GM12878 (cell line): ENCODE data around the gene KIRREL3. TPM values are rescaled to one million over a fixed set of nuclear protein-coding genes. Genes with fewer than 3 reads are reported as not detected.

ENCODE experiments used
- ATAC-seq: fragments of 200-7000 bp; cut with Tn5 transposase; 3 replicates; pipeline ENCODE4 v1.9.1; 2020; ENCODE audit warnings: mild to moderate bottlenecking, moderate library complexity
- BruUV-seq: library from RNA; stranded (reverse); fragments of 400-500 nt; replicated peaks from 2 replicates; lab custom pipeline; 2021; lab: Mats Ljungman, UMichigan
- CTCF ChIA-PET: fragments of 300-600 bp; sonication (Branson Sonifier 250); formaldehyde crosslinking; extraction: SDS; loops from one replicate; lab custom pipeline; 2021; ENCODE audit warnings: inconsistent platforms; lab: Yijun Ruan, JAX
- POLR2A ChIA-PET: fragments of 350-600 bp; formaldehyde crosslinking; extraction: SDS; loops from one replicate; lab custom pipeline; 2021; ENCODE audit warnings: inconsistent platforms; lab: Charles Lee
- RAD21 ChIA-PET: fragments of 300-600 bp; sonication (Branson Sonifier 250); formaldehyde crosslinking; loops from one replicate; lab custom pipeline; 2023; ENCODE audit warnings: antibody characterized with exemption; ENCODE audit not compliant: unreplicated experiment; lab: Charles Lee
- SMC1A ChIA-PET: fragments of 300-600 bp; sonication (Branson Sonifier 250); formaldehyde crosslinking; loops from one replicate; lab custom pipeline; 2023; ENCODE audit not compliant: unreplicated experiment, uncharacterized antibody; lab: Charles Lee
- DNase-seq: peaks from one replicate; pipeline ENCODE4 v3.0.0-alpha.2; 2011; ENCODE audit warnings: low read depth, low spot score
- FAIRE-seq: peaks from 3 replicates; lab custom pipeline; 2011; peaks lifted over from hg19 to GRCh38; lab: Jason Lieb, UNC
- H2AFZ ChIP-seq: 2 replicates; pipeline ENCODE4 v1.6.0; 2011; ENCODE audit warnings: low read depth, low read length, control low read depth; ENCODE audit not compliant: control insufficient read depth
- H3K27ac ChIP-seq: 2 replicates; pipeline ENCODE4 v1.5.1; 2011; ENCODE audit warnings: control low read depth; ENCODE audit not compliant: control insufficient read depth, insufficient read depth
- H3K27me3 ChIP-seq, 2 experiments: replicated peaks in 1 of 2; 2 replicates each; pipeline versions ENCODE4 v1.6.0 to v1.6.1; 2011; ENCODE audit warnings: low read length in 1 of 2; ENCODE audit not compliant: control insufficient read depth in 2 of 2, insufficient read depth in 2 of 2
- H3K36me3 ChIP-seq, 2 experiments: 2 replicates each; pipeline ENCODE4 v1.5.1; 2011; ENCODE audit warnings: low read length in 1 of 2; ENCODE audit not compliant: control insufficient read depth in 2 of 2, insufficient read depth in 2 of 2
- H3K4me1 ChIP-seq: 2 replicates; pipeline ENCODE4 v1.6.1; 2011; ENCODE audit warnings: mild to moderate bottlenecking, low read length, moderate library complexity, mixed read lengths; ENCODE audit not compliant: control insufficient read depth, insufficient read depth
- H3K4me2 ChIP-seq: 2 replicates; pipeline ENCODE4 v1.6.0; 2011; ENCODE audit warnings: control low read depth; ENCODE audit not compliant: control insufficient read depth, insufficient read depth
- H3K4me3 ChIP-seq: fragments of 200-600 bp; sonication (generic); 2 replicates; pipeline ENCODE4 v1.5.1; 2016
- H3K79me2 ChIP-seq: 2 replicates; pipeline ENCODE4 v1.6.0; 2011; ENCODE audit warnings: low read length; ENCODE audit not compliant: control insufficient read depth, insufficient read depth
- H3K9ac ChIP-seq: 2 replicates; pipeline ENCODE4 v1.8.0; 2011; ENCODE audit warnings: low read length, control low read depth, mixed read lengths; ENCODE audit not compliant: control insufficient read depth, insufficient read depth
- H3K9me3 ChIP-seq: replicated peaks from 3 replicates; pipeline ENCODE4 v1.5.1; 2011; ENCODE audit warnings: mild to moderate bottlenecking, low read length; ENCODE audit not compliant: control insufficient read depth, insufficient read depth
- H4K20me1 ChIP-seq: 2 replicates; pipeline ENCODE4 v1.6.0; 2011; ENCODE audit not compliant: control insufficient read depth, insufficient read depth
- EGR1 ChIP-seq, 2 experiments: IDR thresholded peaks; 1 replicate in 1 of 2; 2 replicates in 1 of 2; pipeline ENCODE4 v1.6.1; 2011 to 2012; ENCODE audit warnings: low read depth in 2 of 2, low read length in 2 of 2, borderline replicate concordance in 1 of 2, mild to moderate bottlenecking in 1 of 2, moderate library complexity in 1 of 2
- ESRRA ChIP-seq: IDR thresholded peaks from 2 replicates; pipeline ENCODE4 v1.6.1; 2012; ENCODE audit warnings: mild to moderate bottlenecking, low read length, improper control_type of control experiment
- FOS ChIP-seq: IDR thresholded peaks from 3 replicates; pipeline ENCODE4 v1.6.1; 2011; ENCODE audit warnings: borderline replicate concordance; ENCODE audit not compliant: insufficient read length; ENCODE audit errors: extremely low read depth
- GABPA ChIP-seq: IDR thresholded peaks from 2 replicates; pipeline ENCODE4 v1.6.1; 2014; ENCODE audit warnings: antibody characterized with exemption, low read depth, mild to moderate bottlenecking, inconsistent platforms
- GATAD2B ChIP-seq: fragments of 450-650 bp; conservative IDR thresholded peaks from 2 replicates; pipeline ENCODE4 v1.6.1; 2017; ENCODE audit warnings: low read depth, mild to moderate bottlenecking, moderate library complexity
- IKZF1 ChIP-seq: fragments of 450-650 bp; conservative IDR thresholded peaks from 2 replicates; pipeline ENCODE4 v1.6.1; 2017; ENCODE audit warnings: antibody characterized with exemption, mild to moderate bottlenecking
- LARP7 ChIP-seq: fragments of 450-650 bp; IDR thresholded peaks from 2 replicates; pipeline ENCODE4 v1.6.1; 2017; ENCODE audit warnings: mild to moderate bottlenecking
- MYB ChIP-seq: fragments of 150-350 bp; IDR thresholded peaks from 2 replicates; pipeline ENCODE4 v1.6.1; 2014; ENCODE audit warnings: mild to moderate bottlenecking, low read depth, low read length, borderline replicate concordance
- NR2C2 ChIP-seq: IDR thresholded peaks from 2 replicates; pipeline ENCODE4 v1.6.1; 2011; ENCODE audit warnings: borderline replicate concordance, low read depth; ENCODE audit not compliant: control insufficient read depth, insufficient read length
- PAX8 ChIP-seq: fragments of 450-650 bp; IDR thresholded peaks from 2 replicates; pipeline ENCODE4 v1.6.1; 2017; ENCODE audit warnings: mild to moderate bottlenecking, moderate library complexity
- RB1 ChIP-seq: fragments of 450-650 bp; formaldehyde crosslinking; IDR thresholded peaks from 2 replicates; pipeline ENCODE4 v1.6.1; 2017; ENCODE audit warnings: mild to moderate bottlenecking, borderline replicate concordance
- YY1 ChIP-seq: IDR thresholded peaks from 2 replicates; pipeline ENCODE4 v1.6.1; 2011; ENCODE audit warnings: low read depth, mild to moderate bottlenecking, low read length
- ZNF24 ChIP-seq: fragments of 450-650 bp; IDR thresholded peaks from 2 replicates; pipeline ENCODE4 v1.6.1; 2017; ENCODE audit warnings: antibody characterized with exemption, mild to moderate bottlenecking
- WGBS: methylation state at CpG from one replicate; pipeline ENCODE4 v1.1.6; 2016; ENCODE audit warnings: low lambda C conversion rate; ENCODE audit not compliant: insufficient replicate concordance, insufficient coverage; ENCODE audit errors: missing lambda C conversion rate; 5-methylcytosine and 5-hydroxymethylcytosine counted together
- in situ Hi-C: fragments of 300-500 bp; cut with MboI; formaldehyde crosslinking; loops from 9 replicates; pipeline ENCODE4 v1.14.3; 2018; ENCODE audit warnings: mixed read lengths
- intact Hi-C: fragments of 100-400 bp; cut with micrococcal nuclease; formaldehyde crosslinking; loops from one replicate; pipeline ENCODE4 v1.14.2; 2022; ENCODE audit not compliant: unreplicated experiment
- polyA plus RNA-seq, 11 experiments: library from polyadenylated mRNA; depleted of rRNA in 4 of 11; unstranded in 6 of 11; stranded (reverse) in 5 of 11; fragments of >200 nt; fragmentation: Nextera tagmentation in 4 of 11; fragmentation: Illumina TruSeq in 1 of 11; extraction: Ambion mirVana in 4 of 11; extraction: Trizol in 1 of 11; gene quantifications; 1 replicate in 1 of 11; 2 replicates in 10 of 11; pipeline versions ENCODE4 v1.2.1 to v1.2.3, GENCODE V29; 2011 to 2016; ENCODE audit warnings: inconsistent platforms in 2 of 11, missing spikeins in 2 of 11, low read depth in 1 of 11
- total RNA-seq, 4 experiments: library from RNA; depleted of rRNA in 3 of 4; stranded (reverse); fragments of >200 nt in 3 of 4; fragmentation: Illumina TruSeq in 1 of 4; extraction: Trizol in 1 of 4; gene quantifications; 2 replicates each; pipeline versions ENCODE4 v1.2.1 to v1.2.3, GENCODE V29; 2013 to 2021
- TF ChIP-seq, protein P1 (sequence below): fragments of 450-650 bp; IDR thresholded peaks from 2 replicates; pipeline ENCODE4 v1.6.1; 2018; ENCODE audit warnings: borderline replicate concordance, mild to moderate bottlenecking; ENCODE audit not compliant: partially characterized antibody
- TF ChIP-seq, protein P2 (sequence below): fragments of 450-650 bp; IDR thresholded peaks from 2 replicates; pipeline ENCODE4 v1.6.1; 2016; ENCODE audit warnings: mild to moderate bottlenecking
- TF ChIP-seq, protein P3 (sequence below): fragments of 450-650 bp; IDR thresholded peaks from 2 replicates; pipeline ENCODE4 v1.6.1; 2017; ENCODE audit warnings: low read depth, mild to moderate bottlenecking, moderate library complexity

KIRREL3 gene
- total and polyA plus RNA-seq, 10 of the 15 experiments (the other 5 are each of a cell fraction or from before 2014, with no cell fraction given): under 0.01 TPM; not detected in 9

DNA sequence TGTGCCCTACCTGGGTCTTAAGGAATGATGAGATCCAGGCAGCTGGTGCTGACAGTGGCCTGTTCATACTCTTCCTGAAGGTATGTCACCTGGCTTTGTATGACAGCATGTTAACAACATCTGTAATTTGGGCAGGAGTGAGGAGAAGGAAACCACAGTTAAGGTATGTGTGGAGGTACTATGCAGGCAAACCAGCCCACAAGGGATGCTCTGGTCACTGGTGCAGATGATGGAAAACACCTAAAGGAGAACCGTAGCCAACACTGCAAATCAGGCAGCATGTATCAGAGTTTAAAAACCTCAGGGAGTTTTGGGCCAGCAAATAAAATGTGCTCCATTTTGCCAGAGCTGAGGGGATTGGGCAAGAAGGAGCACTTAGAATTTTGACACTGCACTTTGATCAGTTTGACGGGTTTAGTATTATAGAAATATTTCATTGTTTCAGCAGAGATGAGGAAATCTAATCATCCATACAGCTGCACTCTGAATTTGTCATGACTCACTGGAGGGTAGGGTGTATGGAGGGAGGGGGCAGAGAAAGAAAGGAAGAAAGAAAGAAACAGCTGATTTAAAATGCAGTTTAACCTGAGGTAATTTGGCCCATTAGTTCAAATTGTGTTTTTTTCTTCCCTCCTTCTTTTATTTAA is 260.9 kb downstream of the KIRREL3 start (continued):
- TF ChIP-seq, protein P1, sequence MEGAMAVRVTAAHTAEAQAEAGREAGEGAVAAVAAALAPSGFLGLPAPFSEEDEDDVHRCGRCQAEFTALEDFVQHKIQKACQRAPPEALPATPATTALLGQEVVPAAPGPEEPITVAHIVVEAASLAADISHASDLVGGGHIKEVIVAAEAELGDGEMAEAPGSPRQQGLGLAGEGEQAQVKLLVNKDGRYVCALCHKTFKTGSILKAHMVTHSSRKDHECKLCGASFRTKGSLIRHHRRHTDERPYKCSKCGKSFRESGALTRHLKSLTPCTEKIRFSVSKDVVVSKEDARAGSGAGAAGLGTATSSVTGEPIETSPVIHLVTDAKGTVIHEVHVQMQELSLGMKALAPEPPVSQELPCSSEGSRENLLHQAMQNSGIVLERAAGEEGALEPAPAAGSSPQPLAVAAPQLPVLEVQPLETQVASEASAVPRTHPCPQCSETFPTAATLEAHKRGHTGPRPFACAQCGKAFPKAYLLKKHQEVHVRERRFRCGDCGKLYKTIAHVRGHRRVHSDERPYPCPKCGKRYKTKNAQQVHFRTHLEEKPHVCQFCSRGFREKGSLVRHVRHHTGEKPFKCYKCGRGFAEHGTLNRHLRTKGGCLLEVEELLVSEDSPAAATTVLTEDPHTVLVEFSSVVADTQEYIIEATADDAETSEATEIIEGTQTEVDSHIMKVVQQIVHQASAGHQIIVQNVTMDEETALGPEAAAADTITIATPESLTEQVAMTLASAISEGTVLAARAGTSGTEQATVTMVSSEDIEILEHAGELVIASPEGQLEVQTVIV: no peak
- TF ChIP-seq ZNF24 (no peak), PAX8 (no peak), RB1 (no peak), FOS (no peak), GABPA (no peak)

DNA sequence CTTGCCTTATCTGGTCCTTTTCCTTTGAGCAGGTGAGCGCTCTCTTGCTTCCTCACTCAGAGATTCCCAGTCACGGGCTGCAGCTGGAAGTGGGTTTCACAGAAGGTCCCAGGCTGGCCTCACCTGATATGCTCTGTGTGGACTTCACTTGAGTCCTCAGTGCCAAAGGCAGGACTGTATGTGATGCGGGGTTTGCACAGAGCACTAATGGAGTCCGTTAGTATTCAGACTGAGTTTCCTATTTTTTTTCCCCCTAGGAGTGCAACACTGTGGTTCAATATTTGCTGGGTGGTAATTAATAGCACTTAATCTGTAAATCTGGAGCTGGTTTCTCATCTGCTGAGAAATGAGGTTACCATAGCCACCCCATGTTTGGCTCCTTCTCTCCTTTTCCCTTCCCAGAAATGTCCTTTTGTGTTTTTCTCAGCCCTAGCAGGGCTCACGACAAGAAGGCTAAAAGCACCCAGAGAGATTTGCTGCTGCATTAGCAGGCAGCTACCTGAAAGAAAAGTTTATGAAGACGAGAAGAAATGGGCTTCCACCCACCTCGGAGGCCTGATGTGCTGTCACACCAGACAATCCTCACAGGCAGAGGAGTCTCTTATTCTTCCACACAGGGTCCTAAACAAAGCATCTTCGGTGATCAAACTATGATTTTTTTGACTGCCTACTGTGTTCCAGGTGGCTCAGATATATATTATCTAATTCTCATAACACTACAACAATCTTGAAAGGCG is 262.1 kb downstream of the KIRREL3 start:
- ChIA-PET SMC1A (no interaction called here), CTCF (no interaction called here), POLR2A (no interaction called here), RAD21 (no interaction called here)
- Histone ChIP-seq H3K4me1 (peaks cover 33% of the 10 kb centered on the region), H3K36me3 (no peaks in the 10 kb centered on the region), H3K27me3 (no peaks in the 10 kb centered on the region; a peak in 2 of 4 replicates), H3K4me2 (no peak overlapping the region), H3K79me2 (no peaks in the 10 kb centered on the region), H2AFZ (no peak overlapping the region), H3K27ac (no peak overlapping the region), H3K9ac (no peak overlapping the region), H3K4me3 (no peak overlapping the region), H3K9me3 (no peaks in the 10 kb centered on the region), H4K20me1 (no peaks in the 10 kb centered on the region)
- no peak for FAIRE-seq
- DNase-seq: no peak
- no peak for ATAC-seq
- in situ Hi-C loops (no loop called here), intact Hi-C loops (loop anchor here (2.0 kb wide), 1 partner anchor 74 kb away; no protein-coding TSS in a partner anchor)
- WGBS: 30% methylated on average over 9 of the region's 9 CpGs
- BruUV-seq: no TSS peak
- TF ChIP-seq FOS (no peak), GATAD2B (no peak), NR2C2 (no peak), LARP7 (no peak), ESRRA (no peak), IKZF1 (no peak), MYB (no peak), EGR1 (IDR thresholded peaks at IDR 0.05; ENCODE audit: borderline replicate concordance in 1 of 2, low read depth in 2 of 2, low read length in 2 of 2) (no peak), RB1 (no peak), YY1 (no peak)
- TF ChIP-seq, protein P2, sequence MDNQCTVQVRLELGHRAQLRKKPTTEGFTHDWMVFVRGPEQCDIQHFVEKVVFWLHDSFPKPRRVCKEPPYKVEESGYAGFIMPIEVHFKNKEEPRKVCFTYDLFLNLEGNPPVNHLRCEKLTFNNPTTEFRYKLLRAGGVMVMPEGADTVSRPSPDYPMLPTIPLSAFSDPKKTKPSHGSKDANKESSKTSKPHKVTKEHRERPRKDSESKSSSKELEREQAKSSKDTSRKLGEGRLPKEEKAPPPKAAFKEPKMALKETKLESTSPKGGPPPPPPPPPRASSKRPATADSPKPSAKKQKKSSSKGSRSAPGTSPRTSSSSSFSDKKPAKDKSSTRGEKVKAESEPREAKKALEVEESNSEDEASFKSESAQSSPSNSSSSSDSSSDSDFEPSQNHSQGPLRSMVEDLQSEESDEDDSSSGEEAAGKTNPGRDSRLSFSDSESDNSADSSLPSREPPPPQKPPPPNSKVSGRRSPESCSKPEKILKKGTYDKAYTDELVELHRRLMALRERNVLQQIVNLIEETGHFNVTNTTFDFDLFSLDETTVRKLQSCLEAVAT: no peak
- TF ChIP-seq, protein P3, sequence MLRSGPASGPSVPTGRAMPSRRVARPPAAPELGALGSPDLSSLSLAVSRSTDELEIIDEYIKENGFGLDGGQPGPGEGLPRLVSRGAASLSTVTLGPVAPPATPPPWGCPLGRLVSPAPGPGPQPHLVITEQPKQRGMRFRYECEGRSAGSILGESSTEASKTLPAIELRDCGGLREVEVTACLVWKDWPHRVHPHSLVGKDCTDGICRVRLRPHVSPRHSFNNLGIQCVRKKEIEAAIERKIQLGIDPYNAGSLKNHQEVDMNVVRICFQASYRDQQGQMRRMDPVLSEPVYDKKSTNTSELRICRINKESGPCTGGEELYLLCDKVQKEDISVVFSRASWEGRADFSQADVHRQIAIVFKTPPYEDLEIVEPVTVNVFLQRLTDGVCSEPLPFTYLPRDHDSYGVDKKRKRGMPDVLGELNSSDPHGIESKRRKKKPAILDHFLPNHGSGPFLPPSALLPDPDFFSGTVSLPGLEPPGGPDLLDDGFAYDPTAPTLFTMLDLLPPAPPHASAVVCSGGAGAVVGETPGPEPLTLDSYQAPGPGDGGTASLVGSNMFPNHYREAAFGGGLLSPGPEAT: no peak
